ENCODE data around the gene CYGB.

DNA sequence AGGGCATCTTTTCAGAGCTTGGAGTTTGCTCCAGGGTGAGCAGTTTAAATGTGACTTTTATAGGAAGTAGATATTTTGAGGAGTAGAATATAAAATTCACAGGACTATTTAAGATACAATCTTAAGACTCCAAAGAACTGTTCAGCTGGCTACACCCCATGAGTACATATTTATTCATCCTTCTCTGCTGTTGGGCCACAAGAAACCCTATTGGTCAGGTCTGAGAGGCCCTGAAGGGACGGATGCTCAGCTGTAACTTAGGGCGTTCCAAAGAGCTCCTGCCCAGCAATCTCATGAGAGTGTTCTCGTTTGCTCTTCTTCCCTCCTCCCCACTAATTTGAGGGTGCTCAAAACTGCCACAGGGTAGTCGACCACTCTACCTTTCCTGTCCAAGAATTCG lies 40.9 kb upstream of the CYGB start:
- TF ChIP-seq POLR2AphosphoS5 (IDR thresholded peaks at IDR 0.05) (no peak), POLR2A (IDR thresholded peaks at IDR 0.05) (no peak)
- TF ChIP-seq, protein P1, sequence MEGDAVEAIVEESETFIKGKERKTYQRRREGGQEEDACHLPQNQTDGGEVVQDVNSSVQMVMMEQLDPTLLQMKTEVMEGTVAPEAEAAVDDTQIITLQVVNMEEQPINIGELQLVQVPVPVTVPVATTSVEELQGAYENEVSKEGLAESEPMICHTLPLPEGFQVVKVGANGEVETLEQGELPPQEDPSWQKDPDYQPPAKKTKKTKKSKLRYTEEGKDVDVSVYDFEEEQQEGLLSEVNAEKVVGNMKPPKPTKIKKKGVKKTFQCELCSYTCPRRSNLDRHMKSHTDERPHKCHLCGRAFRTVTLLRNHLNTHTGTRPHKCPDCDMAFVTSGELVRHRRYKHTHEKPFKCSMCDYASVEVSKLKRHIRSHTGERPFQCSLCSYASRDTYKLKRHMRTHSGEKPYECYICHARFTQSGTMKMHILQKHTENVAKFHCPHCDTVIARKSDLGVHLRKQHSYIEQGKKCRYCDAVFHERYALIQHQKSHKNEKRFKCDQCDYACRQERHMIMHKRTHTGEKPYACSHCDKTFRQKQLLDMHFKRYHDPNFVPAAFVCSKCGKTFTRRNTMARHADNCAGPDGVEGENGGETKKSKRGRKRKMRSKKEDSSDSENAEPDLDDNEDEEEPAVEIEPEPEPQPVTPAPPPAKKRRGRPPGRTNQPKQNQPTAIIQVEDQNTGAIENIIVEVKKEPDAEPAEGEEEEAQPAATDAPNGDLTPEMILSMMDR (IDR thresholded peaks at IDR 0.05): no peak
